ENCODE data around the gene MYL3.

Gene MYL3

GRCh38 chr3:46856576-46857471 is 6.4 kb downstream of the MYL3 start:
- Mint-ChIP-seq H3K27me3 (no peaks in the 10 kb centered on the region), H3K27ac (no peak overlapping the region), H3K4me3 (no peak overlapping the region), H3K9me3 (ENCODE audit: low read depth) (no peaks in the 10 kb centered on the region), H3K36me3 (no peaks in the 10 kb centered on the region), H3K4me1 (ENCODE audit: low read depth) (no peaks in the 10 kb centered on the region)

- no peak overlapping the region for H3K4me3 Mint-ChIP-seq
- no peaks in the 10 kb centered on the region for H3K9me3 Mint-ChIP-seq (ENCODE audit: low read depth)
- no peaks in the 10 kb centered on the region for H3K27me3 Mint-ChIP-seq
- H3K36me3 Mint-ChIP-seq = no peaks in the 10 kb centered on the region
- no peaks in the 10 kb centered on the region for H3K4me1 Mint-ChIP-seq (ENCODE audit: low read depth)
- no peak overlapping the region for H3K27ac Mint-ChIP-seq
Measured at GRCh38 chr3:46854555-46854991, 8.7 kb downstream of the MYL3 start.

- Mint-ChIP-seq H3K4me3 (no peak overlapping the region), H3K9me3 (ENCODE audit: low read depth) (no peaks in the 10 kb centered on the region), H3K27ac (no peak overlapping the region), H3K27me3 (no peaks in the 10 kb centered on the region), H3K36me3 (no peaks in the 10 kb centered on the region), H3K4me1 (ENCODE audit: low read depth) (no peaks in the 10 kb centered on the region)
Measured at GRCh38 chr3:46853441-46854415, 9.5 kb downstream of the MYL3 start.

GRCh38 chr3:46852839-46853355 is 10.3 kb downstream of the MYL3 start:
- no peak overlapping the region for H3K4me3 Mint-ChIP-seq
- no peaks in the 10 kb centered on the region for H3K9me3 Mint-ChIP-seq (ENCODE audit: low read depth)
- H3K27me3 Mint-ChIP-seq = no peaks in the 10 kb centered on the region
- H3K27ac Mint-ChIP-seq = no peak overlapping the region
- H3K4me1 Mint-ChIP-seq (ENCODE audit: low read depth) = no peaks in the 10 kb centered on the region
- no peaks in the 10 kb centered on the region for H3K36me3 Mint-ChIP-seq

GRCh38 chr3:46852334-46852720 is 10.9 kb downstream of the MYL3 start:
- Mint-ChIP-seq H3K4me1 (ENCODE audit: low read depth) (no peaks in the 10 kb centered on the region), H3K27me3 (no peaks in the 10 kb centered on the region), H3K27ac (no peak overlapping the region), H3K9me3 (ENCODE audit: low read depth) (no peaks in the 10 kb centered on the region), H3K36me3 (no peaks in the 10 kb centered on the region), H3K4me3 (no peak overlapping the region)

GRCh38 chr3:46851364-46852333 is 11.6 kb downstream of the MYL3 start:
- no peaks in the 10 kb centered on the region for H3K36me3 Mint-ChIP-seq
- H3K4me1 Mint-ChIP-seq (ENCODE audit: low read depth) = no peaks in the 10 kb centered on the region
- no peak overlapping the region for H3K27ac Mint-ChIP-seq
- H3K27me3 Mint-ChIP-seq = no peaks in the 10 kb centered on the region
- no peak overlapping the region for H3K4me3 Mint-ChIP-seq
- no peaks in the 10 kb centered on the region for H3K9me3 Mint-ChIP-seq (ENCODE audit: low read depth)

GRCh38 chr3:46850468-46850779 is 12.8 kb downstream of the MYL3 start:
- peaks cover under 1% of the 10 kb centered on the region for H3K4me1 Mint-ChIP-seq (ENCODE audit: low read depth)
- H3K9me3 Mint-ChIP-seq (ENCODE audit: low read depth) = no peaks in the 10 kb centered on the region
- H3K4me3 Mint-ChIP-seq = no peak overlapping the region
- no peaks in the 10 kb centered on the region for H3K27me3 Mint-ChIP-seq
- no peaks in the 10 kb centered on the region for H3K36me3 Mint-ChIP-seq
- H3K27ac Mint-ChIP-seq = no peak overlapping the region

GRCh38 chr3:46849686-46850467 is 13.4 kb downstream of the MYL3 start:
- no peaks in the 10 kb centered on the region for H3K9me3 Mint-ChIP-seq (ENCODE audit: low read depth)
- H3K27me3 Mint-ChIP-seq = no peaks in the 10 kb centered on the region
- H3K4me1 Mint-ChIP-seq (ENCODE audit: low read depth) = peaks cover 5% of the 10 kb centered on the region
- no peak overlapping the region for H3K4me3 Mint-ChIP-seq
- no peak overlapping the region for H3K27ac Mint-ChIP-seq
- no peaks in the 10 kb centered on the region for H3K36me3 Mint-ChIP-seq

GRCh38 chr3:46849045-46849631 is 14.1 kb downstream of the MYL3 start:
- H3K4me3 Mint-ChIP-seq = no peak overlapping the region
- peaks cover 6% of the 10 kb centered on the region for H3K4me1 Mint-ChIP-seq (ENCODE audit: low read depth)
- no peaks in the 10 kb centered on the region for H3K9me3 Mint-ChIP-seq (ENCODE audit: low read depth)
- no peak overlapping the region for H3K27ac Mint-ChIP-seq
- H3K27me3 Mint-ChIP-seq = no peaks in the 10 kb centered on the region
- no peaks in the 10 kb centered on the region for H3K36me3 Mint-ChIP-seq

- no peaks in the 10 kb centered on the region for H3K27me3 Mint-ChIP-seq
- H3K36me3 Mint-ChIP-seq = no peaks in the 10 kb centered on the region
- no peak overlapping the region for H3K27ac Mint-ChIP-seq
- peaks cover 6% of the 10 kb centered on the region for H3K4me1 Mint-ChIP-seq (ENCODE audit: low read depth)
- no peaks in the 10 kb centered on the region for H3K9me3 Mint-ChIP-seq (ENCODE audit: low read depth)
- no peak overlapping the region for H3K4me3 Mint-ChIP-seq
Measured at GRCh38 chr3:46848271-46849044, 14.8 kb downstream of the MYL3 start.

GRCh38 chr3:46847744-46848143 is 15.5 kb downstream of the MYL3 start:
- Mint-ChIP-seq H3K9me3 (ENCODE audit: low read depth) (peaks cover 6% of the 10 kb centered on the region), H3K4me1 (ENCODE audit: low read depth) (peaks cover 6% of the 10 kb centered on the region), H3K4me3 (no peak overlapping the region), H3K27me3 (no peaks in the 10 kb centered on the region), H3K27ac (no peak overlapping the region), H3K36me3 (no peaks in the 10 kb centered on the region)

GRCh38 chr3:46846624-46847542 is 16.4 kb downstream of the MYL3 start:
- Mint-ChIP-seq H3K36me3 (peaks cover 1% of the 10 kb centered on the region), H3K27me3 (no peaks in the 10 kb centered on the region), H3K9me3 (ENCODE audit: low read depth) (peaks cover 11% of the 10 kb centered on the region), H3K4me3 (peak overlapping the region; percentile 61), H3K27ac (peak overlapping the region; percentile 22), H3K4me1 (ENCODE audit: low read depth) (peaks cover 6% of the 10 kb centered on the region)
